Measurements from ENCODE around the gene CBLB.
"Not testable (repeated sequence)": the region's sequence is repeated elsewhere in the genome, so short reads cannot be mapped to it uniquely, and the experiment has no call there.

Gene CBLB

DNA sequence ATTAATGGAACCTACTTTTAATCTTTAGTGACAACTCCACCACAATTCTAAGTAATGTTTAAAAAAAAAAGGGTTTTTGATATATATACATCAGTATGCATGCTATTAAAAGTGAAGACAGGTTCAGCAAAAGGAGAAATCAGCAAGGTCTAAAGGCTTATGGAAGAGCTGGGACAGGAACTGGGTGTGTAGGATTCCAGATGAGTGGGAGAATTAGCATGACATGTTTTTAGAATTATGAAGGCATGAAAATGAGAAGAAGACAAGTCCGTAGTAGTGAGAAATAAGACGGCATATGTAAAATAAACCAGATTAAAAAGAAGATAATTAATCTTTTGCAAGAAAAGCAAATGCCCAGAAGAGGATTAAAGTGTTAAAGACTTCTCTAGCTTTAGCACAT is 52.0 kb downstream of the CBLB start:
- CTCF ChIA-PET = interaction anchor here (0.9 to 2.2 kb wide), 2 partner anchors 11 to 1302 kb away, joined by 4 to 7 read pairs; no protein-coding TSS in a partner anchor
- no peak overlapping the region for H3K4me3 ChIP-seq (ENCODE audit: low read depth, low read length)
- DNase-seq (ENCODE audit: low read depth, low spot score) = no peak
- POLR2A ChIA-PET = no interaction called here
- no peak for TF ChIP-seq CTCF (IDR thresholded peaks at IDR 0.05; ENCODE audit: insufficient read depth, low read length, missing control alignments)

DNA sequence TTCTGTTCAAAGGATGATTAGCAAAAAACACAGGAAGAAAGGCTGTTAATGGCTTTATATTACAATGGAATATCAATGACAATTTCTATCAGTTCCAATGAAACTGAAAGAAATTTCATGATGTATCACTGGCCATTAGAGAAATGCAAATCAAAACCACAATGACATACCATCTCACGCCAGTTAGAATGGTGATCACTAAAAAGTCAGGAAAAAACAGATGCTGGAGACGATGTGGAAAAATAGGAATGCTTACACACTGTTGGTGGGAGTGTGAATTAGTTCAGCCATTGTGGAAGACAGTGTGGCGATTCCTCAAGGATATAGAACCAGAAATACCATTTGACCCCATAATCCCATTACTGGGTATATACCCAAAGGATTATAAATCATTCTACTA is 53.5 kb downstream of the CBLB start:
- POLR2A ChIA-PET; CTCF ChIA-PET; DNase-seq (ENCODE audit: low read depth, low spot score); H3K4me3 ChIP-seq (ENCODE audit: low read depth, low read length): not testable (repeated sequence)

GRCh38 chr3:105813710-105814109 is 55.1 kb downstream of the CBLB start:
- no peak for TF ChIP-seq CTCF (IDR thresholded peaks at IDR 0.05; ENCODE audit: insufficient read depth, low read length, missing control alignments)
- H3K4me3 ChIP-seq (ENCODE audit: low read depth, low read length) = no peak overlapping the region
- ChIA-PET POLR2A (no interaction called here), CTCF (no interaction called here)
- DNase-seq (ENCODE audit: low read depth, low spot score) = no peak

DNA sequence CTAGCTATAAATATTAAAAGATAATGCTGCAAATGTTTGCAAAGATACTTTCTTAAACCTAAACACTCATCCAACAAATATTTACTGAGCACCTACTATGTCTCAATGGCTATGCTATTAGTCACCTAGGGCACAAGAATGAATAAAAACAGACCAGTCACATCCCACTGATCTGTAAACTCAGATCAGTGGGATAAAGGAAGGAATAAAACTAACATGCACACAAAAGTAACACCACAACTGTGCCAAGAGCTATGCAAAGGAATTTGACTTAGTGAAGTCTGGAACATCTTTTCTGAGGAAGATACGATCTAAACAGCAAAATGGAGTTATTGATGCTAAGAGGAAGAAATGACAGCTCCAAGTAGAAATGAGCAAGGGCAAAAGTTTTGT is 56.6 kb downstream of the CBLB start:
- DNase-seq (ENCODE audit: low read depth, low spot score) = no peak
- no peak for TF ChIP-seq CTCF (IDR thresholded peaks at IDR 0.05; ENCODE audit: insufficient read depth, low read length, missing control alignments)
- H3K4me3 ChIP-seq (ENCODE audit: low read depth, low read length) = no peak overlapping the region
- POLR2A ChIA-PET = no interaction called here
- CTCF ChIA-PET = interaction anchor here (1.9 kb wide), 1 partner anchor 10 kb away, joined by 7 read pairs; no protein-coding TSS in a partner anchor

DNA sequence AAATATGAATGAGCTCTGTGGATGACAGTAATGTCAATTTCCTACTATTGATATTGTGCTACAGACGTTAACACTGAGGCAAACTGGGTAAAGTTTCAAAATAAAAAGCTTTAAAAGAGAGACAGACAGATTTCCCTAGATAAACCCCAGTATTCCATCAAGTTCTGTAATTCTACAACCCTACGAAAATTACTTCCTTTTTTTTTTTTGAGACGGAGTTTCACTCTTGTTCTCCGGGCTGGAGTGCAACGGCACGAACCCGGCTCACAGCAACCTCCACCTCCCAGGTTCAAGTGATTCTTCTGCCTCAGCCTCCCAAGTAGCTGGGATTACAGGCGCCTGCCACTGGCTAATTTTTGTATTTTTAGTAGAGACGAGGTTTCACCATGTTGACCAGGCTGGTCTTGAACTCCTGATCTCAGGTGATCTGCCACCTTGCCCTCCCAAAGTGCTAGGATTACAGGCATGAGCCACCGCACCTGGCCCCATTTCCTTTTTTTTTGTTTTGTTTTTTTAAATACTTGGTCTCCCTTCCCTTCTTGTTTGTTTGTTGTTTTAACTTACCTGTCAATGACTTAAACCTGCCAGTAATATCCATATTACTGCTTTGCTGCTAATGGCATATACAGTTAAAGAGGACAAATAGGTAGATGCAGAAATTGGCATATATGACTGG is 57.2 kb downstream of the CBLB start:
- DNase-seq (ENCODE audit: low read depth, low spot score) = no peak
- no peak for TF ChIP-seq CTCF (IDR thresholded peaks at IDR 0.05; ENCODE audit: insufficient read depth, low read length, missing control alignments)
- CTCF ChIA-PET = interaction anchor here (1.9 kb wide), 1 partner anchor 10 kb away, joined by 7 read pairs; no protein-coding TSS in a partner anchor
- POLR2A ChIA-PET = interaction anchor here (0.6 kb wide), 1 partner anchor 275 kb away, joined by 3 read pairs; no protein-coding TSS in a partner anchor
- H3K4me3 ChIP-seq (ENCODE audit: low read depth, low read length) = no peak overlapping the region

- ChIA-PET CTCF (interaction anchor here (0.8 to 1.6 kb wide), 3 partner anchors 8 to 13 kb away, joined by 3 to 5 read pairs (median 3); no protein-coding TSS in a partner anchor), POLR2A (no interaction called here)
Measured at GRCh38 chr3:105809208-105809888, 59.5 kb downstream of the CBLB start.

More at GRCh38 chr3:105809208-105809888, 59.5 kb downstream of the CBLB start:
- TF ChIP-seq CTCF (IDR thresholded peaks at IDR 0.05; ENCODE audit: insufficient read depth, low read length, missing control alignments) = no peak
- no peak for DNase-seq (ENCODE audit: low read depth, low spot score)
- no peak overlapping the region for H3K4me3 ChIP-seq (ENCODE audit: low read depth, low read length)

All from AG04449 (cell line).